Ishikawa (cell line): ENCODE results near the gene RPGR.

Experiments used
- CEBPB ChIP-seq: IDR thresholded peaks from 2 replicates; pipeline ENCODE4 v1.6.1; 2012
- CREB1 ChIP-seq: IDR thresholded peaks from 2 replicates; pipeline ENCODE4 v1.6.1; 2012; ENCODE audit warnings: low read depth
- EGR1 ChIP-seq: IDR thresholded peaks from 2 replicates; pipeline ENCODE4 v1.6.1; 2012
- EP300 ChIP-seq: IDR thresholded peaks from 2 replicates; pipeline ENCODE4 v1.6.1; 2012; ENCODE audit warnings: borderline replicate concordance
- FOXM1 ChIP-seq: IDR thresholded peaks from 2 replicates; pipeline ENCODE4 v1.6.1; 2012; ENCODE audit warnings: low read depth, borderline replicate concordance
- NFIC ChIP-seq: IDR thresholded peaks from 2 replicates; pipeline ENCODE4 v1.6.1; 2012
- RAD21 ChIP-seq: IDR thresholded peaks from 2 replicates; pipeline ENCODE4 v1.6.1; 2012; ENCODE audit warnings: low read depth
- TAF1 ChIP-seq: IDR thresholded peaks from 2 replicates; pipeline ENCODE4 v1.6.1; 2012; ENCODE audit warnings: low read depth, mild to moderate bottlenecking
- TCF12 ChIP-seq: IDR thresholded peaks from 2 replicates; pipeline ENCODE4 v1.6.1; 2012; ENCODE audit warnings: low read depth
- TEAD4 ChIP-seq: IDR thresholded peaks from 2 replicates; pipeline ENCODE4 v1.6.1; 2012
- YY1 ChIP-seq: IDR thresholded peaks from 2 replicates; pipeline ENCODE4 v1.6.1; 2012; ENCODE audit warnings: low read depth
- ZBTB7A ChIP-seq: IDR thresholded peaks from 2 replicates; pipeline ENCODE4 v1.6.1; 2012; ENCODE audit warnings: low read depth
- TF ChIP-seq, protein P1 (sequence below): IDR thresholded peaks from 2 replicates; pipeline ENCODE4 v1.6.1; 2012; ENCODE audit warnings: low read depth, mild to moderate bottlenecking
- TF ChIP-seq, protein P2 (sequence below): IDR thresholded peaks from 2 replicates; pipeline ENCODE4 v1.6.1; 2012
- TF ChIP-seq, protein P3 (sequence below): IDR thresholded peaks from 2 replicates; pipeline ENCODE4 v1.6.1; 2012

The RPGR gene

DNA sequence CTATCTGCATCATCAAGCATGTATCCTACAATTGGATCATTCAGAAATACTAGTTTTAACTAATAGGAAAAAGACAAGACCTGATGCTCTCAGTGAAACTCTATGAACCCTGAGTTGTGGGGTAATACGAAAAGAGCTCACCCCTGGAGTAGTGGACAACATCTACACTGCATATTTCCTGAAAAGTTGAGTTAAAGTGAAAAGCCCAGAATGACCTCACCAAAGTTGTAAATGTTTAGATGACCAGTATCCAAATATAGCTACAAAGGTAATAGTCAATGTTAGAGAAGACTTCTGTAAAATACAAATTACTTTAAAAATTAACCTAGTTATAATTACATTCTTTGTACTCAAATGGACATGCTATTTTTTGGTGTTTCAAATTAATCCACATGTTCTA, 53.9 kb downstream of the RPGR start:
- TF ChIP-seq TAF1 = no peak

DNA sequence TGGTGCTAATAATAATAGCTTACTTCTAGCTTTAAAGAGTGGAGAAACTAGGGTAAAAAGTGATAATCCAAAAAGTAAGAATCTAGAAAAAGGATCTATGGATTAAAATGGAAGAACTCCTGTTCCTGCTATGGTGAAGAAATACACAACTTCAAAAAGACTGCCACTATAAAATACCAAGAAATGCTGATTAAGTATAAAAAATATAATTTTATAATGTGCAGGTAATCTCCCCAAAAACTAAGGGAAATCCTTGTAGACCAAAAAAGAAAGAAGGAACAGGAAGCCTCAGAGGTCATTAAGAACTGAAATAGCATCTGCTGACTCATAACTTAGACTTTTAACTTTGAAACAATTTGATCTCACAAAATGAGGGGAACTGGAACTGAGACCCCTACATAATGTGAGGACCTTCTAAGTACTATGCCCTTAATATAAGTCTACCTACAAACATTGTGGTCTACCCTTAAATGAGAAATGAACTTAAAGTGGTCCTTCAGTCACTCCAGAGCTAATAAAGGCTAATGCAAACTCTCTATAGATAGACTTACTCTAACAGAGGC, 56.1 kb downstream of the RPGR start:
- TF ChIP-seq EGR1 (no peak), CREB1 (no peak)

DNA sequence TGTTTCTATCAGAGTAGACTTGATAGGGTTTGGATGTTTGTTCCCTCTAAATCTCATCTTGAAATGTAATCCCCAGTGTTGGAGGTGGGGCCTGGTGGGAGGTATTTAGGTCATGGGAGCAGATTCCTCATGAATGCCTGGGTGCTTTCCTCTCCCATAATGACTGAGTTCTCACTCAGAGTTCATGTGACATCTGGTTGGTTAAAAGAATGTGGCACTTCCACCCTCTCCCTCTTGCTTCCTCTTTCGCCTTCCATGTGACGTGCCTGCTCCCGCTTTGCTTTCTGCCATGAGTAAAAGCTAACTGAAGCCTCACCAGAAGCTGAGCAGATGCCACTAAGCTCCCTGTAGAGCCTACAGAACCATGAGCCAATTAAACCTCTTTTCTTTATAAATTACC, 59.3 kb downstream of the RPGR start:
- TF ChIP-seq EGR1 = no peak

DNA sequence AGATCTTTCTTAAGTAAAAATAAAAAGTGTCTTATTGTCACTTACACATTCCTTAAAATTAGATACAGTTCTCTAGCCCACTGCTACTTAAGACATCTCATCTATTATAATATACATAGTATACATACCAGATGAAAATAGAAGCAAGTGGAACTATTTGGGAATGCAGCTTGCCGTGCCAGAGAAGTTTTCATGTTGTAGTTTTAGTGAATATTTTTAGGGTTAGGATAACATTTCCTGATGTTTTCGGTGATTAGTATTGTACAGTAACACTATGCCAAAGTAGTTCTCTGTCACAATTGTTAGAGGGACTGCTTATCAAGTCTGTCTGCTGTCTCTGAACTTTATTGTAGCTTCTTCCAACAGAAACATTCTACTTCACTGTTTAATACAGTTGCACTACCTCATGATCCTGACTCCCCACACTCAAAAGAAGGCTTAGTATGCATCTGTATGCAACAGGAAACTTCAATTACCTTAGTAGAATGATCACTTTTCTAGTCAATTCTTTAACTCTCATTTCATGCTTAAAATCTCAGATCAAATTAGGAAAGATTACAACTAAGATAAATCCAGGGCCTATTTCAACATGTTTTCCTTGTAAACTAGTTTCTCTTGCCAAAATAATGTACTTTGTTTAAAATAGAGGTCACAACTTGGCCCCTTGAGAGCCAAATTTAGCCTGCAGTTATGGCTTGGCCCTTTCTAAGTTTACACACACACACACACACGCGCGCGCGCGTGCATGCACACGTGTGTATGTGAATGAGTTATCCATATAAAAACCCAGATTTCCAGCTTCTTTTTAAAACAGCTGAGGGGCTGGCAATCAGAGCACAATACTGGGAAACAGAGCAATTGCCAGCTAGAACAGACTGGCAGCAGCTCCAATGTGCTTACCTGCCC, 64.3 kb downstream of the RPGR start:
- TF ChIP-seq, protein P1, sequence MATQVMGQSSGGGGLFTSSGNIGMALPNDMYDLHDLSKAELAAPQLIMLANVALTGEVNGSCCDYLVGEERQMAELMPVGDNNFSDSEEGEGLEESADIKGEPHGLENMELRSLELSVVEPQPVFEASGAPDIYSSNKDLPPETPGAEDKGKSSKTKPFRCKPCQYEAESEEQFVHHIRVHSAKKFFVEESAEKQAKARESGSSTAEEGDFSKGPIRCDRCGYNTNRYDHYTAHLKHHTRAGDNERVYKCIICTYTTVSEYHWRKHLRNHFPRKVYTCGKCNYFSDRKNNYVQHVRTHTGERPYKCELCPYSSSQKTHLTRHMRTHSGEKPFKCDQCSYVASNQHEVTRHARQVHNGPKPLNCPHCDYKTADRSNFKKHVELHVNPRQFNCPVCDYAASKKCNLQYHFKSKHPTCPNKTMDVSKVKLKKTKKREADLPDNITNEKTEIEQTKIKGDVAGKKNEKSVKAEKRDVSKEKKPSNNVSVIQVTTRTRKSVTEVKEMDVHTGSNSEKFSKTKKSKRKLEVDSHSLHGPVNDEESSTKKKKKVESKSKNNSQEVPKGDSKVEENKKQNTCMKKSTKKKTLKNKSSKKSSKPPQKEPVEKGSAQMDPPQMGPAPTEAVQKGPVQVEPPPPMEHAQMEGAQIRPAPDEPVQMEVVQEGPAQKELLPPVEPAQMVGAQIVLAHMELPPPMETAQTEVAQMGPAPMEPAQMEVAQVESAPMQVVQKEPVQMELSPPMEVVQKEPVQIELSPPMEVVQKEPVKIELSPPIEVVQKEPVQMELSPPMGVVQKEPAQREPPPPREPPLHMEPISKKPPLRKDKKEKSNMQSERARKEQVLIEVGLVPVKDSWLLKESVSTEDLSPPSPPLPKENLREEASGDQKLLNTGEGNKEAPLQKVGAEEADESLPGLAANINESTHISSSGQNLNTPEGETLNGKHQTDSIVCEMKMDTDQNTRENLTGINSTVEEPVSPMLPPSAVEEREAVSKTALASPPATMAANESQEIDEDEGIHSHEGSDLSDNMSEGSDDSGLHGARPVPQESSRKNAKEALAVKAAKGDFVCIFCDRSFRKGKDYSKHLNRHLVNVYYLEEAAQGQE = no peak
- TF ChIP-seq RAD21 (no peak), TEAD4 (no peak), TCF12 (no peak), YY1 (no peak), CREB1 (no peak), FOXM1 (no peak), NFIC (no peak), ZBTB7A (no peak), CEBPB (no peak), EGR1 (no peak), EP300 (no peak), TAF1 (no peak)
- TF ChIP-seq, protein P2, sequence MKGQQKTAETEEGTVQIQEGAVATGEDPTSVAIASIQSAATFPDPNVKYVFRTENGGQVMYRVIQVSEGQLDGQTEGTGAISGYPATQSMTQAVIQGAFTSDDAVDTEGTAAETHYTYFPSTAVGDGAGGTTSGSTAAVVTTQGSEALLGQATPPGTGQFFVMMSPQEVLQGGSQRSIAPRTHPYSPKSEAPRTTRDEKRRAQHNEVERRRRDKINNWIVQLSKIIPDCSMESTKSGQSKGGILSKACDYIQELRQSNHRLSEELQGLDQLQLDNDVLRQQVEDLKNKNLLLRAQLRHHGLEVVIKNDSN = no peak
- TF ChIP-seq, protein P3, sequence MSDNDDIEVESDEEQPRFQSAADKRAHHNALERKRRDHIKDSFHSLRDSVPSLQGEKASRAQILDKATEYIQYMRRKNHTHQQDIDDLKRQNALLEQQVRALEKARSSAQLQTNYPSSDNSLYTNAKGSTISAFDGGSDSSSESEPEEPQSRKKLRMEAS = no peak

DNA sequence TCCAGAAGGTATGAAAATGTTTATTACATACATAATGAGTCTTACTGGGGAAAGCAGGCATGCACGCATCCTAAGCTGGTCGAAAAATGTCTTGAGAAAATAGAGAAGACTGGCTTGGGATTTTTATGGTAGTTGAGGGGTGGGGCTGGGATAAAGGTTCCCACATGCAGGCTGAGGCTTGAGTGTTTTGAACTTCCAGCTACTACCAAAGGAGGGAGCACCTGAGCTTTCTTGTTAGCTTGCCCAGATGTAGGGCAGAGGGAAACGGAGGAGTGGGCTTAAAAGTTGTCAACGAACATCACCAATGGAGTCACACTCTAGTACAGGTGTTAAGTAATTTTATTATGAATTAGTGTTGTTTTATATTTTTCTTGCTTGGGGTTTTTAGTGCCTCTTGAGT, 67.1 kb downstream of the RPGR start:
- TF ChIP-seq RAD21 = peak; percentile 45
- no peak for TF ChIP-seq EGR1
- TF ChIP-seq ZBTB7A = no peak
- no peak for TF ChIP-seq TAF1
- no peak for TF ChIP-seq EP300
- TF ChIP-seq YY1 = no peak
- no peak for TF ChIP-seq CEBPB
- no peak for TF ChIP-seq CREB1

DNA sequence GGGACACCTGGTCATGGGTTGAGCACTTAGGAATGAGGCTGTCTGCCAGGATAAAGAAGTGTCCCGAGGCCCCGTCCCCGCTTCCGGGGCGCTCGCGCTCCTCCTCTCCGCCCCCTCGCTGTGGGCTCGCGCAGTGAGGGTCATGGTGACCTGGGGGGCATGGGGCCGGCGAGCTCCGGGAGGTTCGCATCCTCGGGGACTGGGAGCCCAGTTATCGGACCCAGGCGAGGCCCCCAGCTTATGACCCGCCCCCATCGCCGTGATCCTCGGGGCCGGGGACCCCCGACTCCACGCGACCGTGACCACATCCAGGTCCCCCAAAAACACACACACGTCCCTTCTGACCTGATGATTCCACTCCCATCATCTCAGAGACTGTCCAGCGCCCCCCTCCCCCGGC, 71.3 kb downstream of the RPGR start:
- TF ChIP-seq EGR1 = no peak
- no peak for TF ChIP-seq TCF12
- TF ChIP-seq, protein P3 = no peak
- TF ChIP-seq TAF1 = no peak
- TF ChIP-seq RAD21 = no peak
- no peak for TF ChIP-seq CEBPB
- no peak for TF ChIP-seq YY1
- TF ChIP-seq TEAD4 = no peak
- TF ChIP-seq, protein P2 = no peak
- no peak for TF ChIP-seq EP300
- no peak for TF ChIP-seq NFIC
- TF ChIP-seq CREB1 = no peak
- no peak for TF ChIP-seq FOXM1

DNA sequence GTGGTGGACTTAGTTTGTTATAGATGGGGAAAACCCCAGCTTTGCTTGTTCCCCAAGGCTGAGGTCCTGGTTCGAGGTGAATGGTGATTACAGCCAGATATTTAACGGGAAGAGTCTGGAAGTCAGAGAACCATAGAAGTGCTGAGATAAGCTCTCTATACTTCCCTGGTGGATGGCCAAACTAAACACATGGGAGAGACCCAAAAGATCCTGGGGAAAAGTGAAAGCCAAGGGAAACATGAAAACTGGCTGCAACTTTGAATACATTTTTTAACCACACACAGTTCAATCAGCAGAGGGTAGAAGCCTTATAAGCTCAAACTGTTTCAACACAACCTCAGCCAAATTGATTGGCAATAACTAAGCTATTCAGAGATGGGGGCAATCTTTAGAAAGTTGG, 77.3 kb downstream of the RPGR start:
- TF ChIP-seq YY1 (no peak), NFIC (no peak), CREB1 (no peak), TEAD4 (no peak), TAF1 (no peak), EGR1 (no peak)
- TF ChIP-seq, protein P3 = no peak
- TF ChIP-seq, protein P2 = no peak
